ENCODE data around the gene SOX3.

SOX3 gene

GRCh38 chrX:140500441-140500840 lies 4.4 kb downstream of the SOX3 start:
- no peak for DNase-seq (ENCODE audit: low spot score)
- Histone ChIP-seq H3K4me3 (no peak overlapping the region), H3K27ac (no peak overlapping the region)
- TF ChIP-seq CTCF (IDR thresholded peaks at IDR 0.05), result no peak

GRCh38 chrX:140495739-140496138 lies 9.1 kb downstream of the SOX3 start:
- no peak for TF ChIP-seq CTCF (IDR thresholded peaks at IDR 0.05)
- DNase-seq (ENCODE audit: low spot score), result no peak
- no peak overlapping the region for H3K4me3 ChIP-seq

GRCh38 chrX:140492066-140492994 lies 12.5 kb downstream of the SOX3 start:
- H3K27ac ChIP-seq, result no peak overlapping the region
- no peak overlapping the region for H3K4me3 ChIP-seq
- no peak for DNase-seq (ENCODE audit: low spot score)
- no peak for TF ChIP-seq CTCF (IDR thresholded peaks at IDR 0.05)

More at GRCh38 chrX:140495739-140496138, 9.1 kb downstream of the SOX3 start:
- no peak overlapping the region for H3K27ac ChIP-seq

GRCh38 chrX:140480765-140481164 lies 24.1 kb downstream of the SOX3 start:
- no peak for DNase-seq (ENCODE audit: low spot score)
- no peak for TF ChIP-seq CTCF (IDR thresholded peaks at IDR 0.05)
- Histone ChIP-seq H3K4me3 (no peak overlapping the region), H3K27ac (no peak overlapping the region)

GRCh38 chrX:140477987-140478386 lies 26.9 kb downstream of the SOX3 start:
- no peak overlapping the region for H3K4me3 ChIP-seq
- DNase-seq (ENCODE audit: low spot score), result no peak
- no peak for TF ChIP-seq CTCF (IDR thresholded peaks at IDR 0.05)
- H3K27ac ChIP-seq, result no peak overlapping the region

GRCh38 chrX:140475025-140475424 lies 29.8 kb downstream of the SOX3 start:
- Histone ChIP-seq H3K4me3 (no peak overlapping the region), H3K27ac (no peak overlapping the region)
- no peak for DNase-seq (ENCODE audit: low spot score)
- no peak for TF ChIP-seq CTCF (IDR thresholded peaks at IDR 0.05)

- no peak for TF ChIP-seq CTCF (IDR thresholded peaks at IDR 0.05)
- Histone ChIP-seq H3K4me3 (no peak overlapping the region), H3K27ac (no peak overlapping the region)
- no peak for DNase-seq (ENCODE audit: low spot score)
Observed at GRCh38 chrX:140467211-140467610, 37.7 kb downstream of the SOX3 start.
